ENCODE results near the gene RAD21L1.

DNA sequence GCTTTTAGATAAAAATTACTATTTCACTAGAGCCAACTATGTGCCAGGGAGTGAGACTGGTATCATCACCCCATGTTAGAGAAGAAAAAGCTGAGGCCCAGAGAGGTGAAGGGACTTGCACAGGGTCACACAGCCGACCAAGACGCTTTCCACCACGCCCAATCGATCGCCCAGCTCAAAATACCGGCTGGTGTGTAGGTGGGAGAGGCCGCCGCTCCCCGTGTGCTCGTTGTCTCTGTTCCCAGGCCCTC lies 40.0 kb downstream of the RAD21L1 start:
- TF ChIP-seq, protein P1, sequence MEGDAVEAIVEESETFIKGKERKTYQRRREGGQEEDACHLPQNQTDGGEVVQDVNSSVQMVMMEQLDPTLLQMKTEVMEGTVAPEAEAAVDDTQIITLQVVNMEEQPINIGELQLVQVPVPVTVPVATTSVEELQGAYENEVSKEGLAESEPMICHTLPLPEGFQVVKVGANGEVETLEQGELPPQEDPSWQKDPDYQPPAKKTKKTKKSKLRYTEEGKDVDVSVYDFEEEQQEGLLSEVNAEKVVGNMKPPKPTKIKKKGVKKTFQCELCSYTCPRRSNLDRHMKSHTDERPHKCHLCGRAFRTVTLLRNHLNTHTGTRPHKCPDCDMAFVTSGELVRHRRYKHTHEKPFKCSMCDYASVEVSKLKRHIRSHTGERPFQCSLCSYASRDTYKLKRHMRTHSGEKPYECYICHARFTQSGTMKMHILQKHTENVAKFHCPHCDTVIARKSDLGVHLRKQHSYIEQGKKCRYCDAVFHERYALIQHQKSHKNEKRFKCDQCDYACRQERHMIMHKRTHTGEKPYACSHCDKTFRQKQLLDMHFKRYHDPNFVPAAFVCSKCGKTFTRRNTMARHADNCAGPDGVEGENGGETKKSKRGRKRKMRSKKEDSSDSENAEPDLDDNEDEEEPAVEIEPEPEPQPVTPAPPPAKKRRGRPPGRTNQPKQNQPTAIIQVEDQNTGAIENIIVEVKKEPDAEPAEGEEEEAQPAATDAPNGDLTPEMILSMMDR (IDR thresholded peaks at IDR 0.05; ENCODE audit: insufficient read depth, low read length, poor library complexity, severe bottlenecking), result no peak
- TF ChIP-seq EZH2phosphoT487 (conservative IDR thresholded peaks at IDR 0.05; ENCODE audit: low read length), result no peak
